ENCODE measurements around the gene NEUROD1.

GRCh38 chr2:181667234-181667633 is 13.1 kb downstream of the NEUROD1 start:
- TF ChIP-seq POLR2A (IDR thresholded peaks at IDR 0.05): no peak
- TF ChIP-seq, protein P1, sequence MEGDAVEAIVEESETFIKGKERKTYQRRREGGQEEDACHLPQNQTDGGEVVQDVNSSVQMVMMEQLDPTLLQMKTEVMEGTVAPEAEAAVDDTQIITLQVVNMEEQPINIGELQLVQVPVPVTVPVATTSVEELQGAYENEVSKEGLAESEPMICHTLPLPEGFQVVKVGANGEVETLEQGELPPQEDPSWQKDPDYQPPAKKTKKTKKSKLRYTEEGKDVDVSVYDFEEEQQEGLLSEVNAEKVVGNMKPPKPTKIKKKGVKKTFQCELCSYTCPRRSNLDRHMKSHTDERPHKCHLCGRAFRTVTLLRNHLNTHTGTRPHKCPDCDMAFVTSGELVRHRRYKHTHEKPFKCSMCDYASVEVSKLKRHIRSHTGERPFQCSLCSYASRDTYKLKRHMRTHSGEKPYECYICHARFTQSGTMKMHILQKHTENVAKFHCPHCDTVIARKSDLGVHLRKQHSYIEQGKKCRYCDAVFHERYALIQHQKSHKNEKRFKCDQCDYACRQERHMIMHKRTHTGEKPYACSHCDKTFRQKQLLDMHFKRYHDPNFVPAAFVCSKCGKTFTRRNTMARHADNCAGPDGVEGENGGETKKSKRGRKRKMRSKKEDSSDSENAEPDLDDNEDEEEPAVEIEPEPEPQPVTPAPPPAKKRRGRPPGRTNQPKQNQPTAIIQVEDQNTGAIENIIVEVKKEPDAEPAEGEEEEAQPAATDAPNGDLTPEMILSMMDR (IDR thresholded peaks at IDR 0.05): no peak
